ENCODE measurements around the gene ALLC. TPM values are rescaled to one million over a fixed set of nuclear protein-coding genes. Genes with fewer than 3 reads are reported as not detected.
"Not testable (repeated sequence)": the region's sequence is repeated elsewhere in the genome, so short reads cannot be mapped to it uniquely, and the experiment has no call there.

Gene ALLC
- total RNA-seq, 3 donors from 2014 or later, result 0.16 TPM; not detected in 2

GRCh38 chr2:3633982-3634595 is 23.9 kb upstream of the ALLC start:
- no peaks in the 10 kb centered on the region for H3K36me3 ChIP-seq
- no peak overlapping the region for H3K27ac ChIP-seq
- peak in 1 of 2 donors; percentile 24 for DNase-seq (ENCODE audit: low spot score in 2 of 2)
- intact Hi-C loops (cut with DNase I; ENCODE audit: low total_unique reads), result no loop called here
- no peaks in the 10 kb centered on the region for H3K27me3 ChIP-seq
- H3K4me1 ChIP-seq, result no peaks in the 10 kb centered on the region
- TF ChIP-seq POLR2A (IDR thresholded peaks at IDR 0.05) (no peak), CTCF (IDR thresholded peaks at IDR 0.05) (no peak)
- no peak overlapping the region for H3K4me3 ChIP-seq
- H3K9me3 ChIP-seq, result no peaks in the 10 kb centered on the region

DNA sequence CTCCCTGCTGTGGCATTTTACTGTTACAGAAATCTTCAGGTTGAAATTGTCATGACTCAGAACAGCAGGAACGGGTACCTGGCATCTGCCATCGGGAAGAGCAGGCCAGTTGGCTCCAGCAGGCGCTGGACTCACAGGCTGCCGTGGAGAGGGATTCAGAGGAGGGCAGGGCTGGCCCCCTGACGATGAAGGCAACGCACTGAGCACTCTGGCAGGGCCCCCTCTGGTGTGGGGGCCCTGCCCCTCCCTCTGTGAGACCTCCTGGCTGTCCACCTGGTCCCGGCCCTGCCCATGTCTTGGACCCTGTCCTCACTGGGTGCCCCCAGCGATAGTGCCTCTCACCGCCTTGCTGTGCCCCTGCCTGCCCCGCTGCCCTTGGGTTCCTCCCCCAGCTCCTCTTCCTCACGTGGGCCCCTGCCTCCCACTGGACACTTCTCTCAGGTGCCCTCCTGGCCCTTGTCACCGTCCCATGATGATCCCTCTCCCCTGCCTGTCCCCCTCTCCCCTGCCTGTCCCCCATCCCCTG is 23.3 kb upstream of the ALLC start:
- peak in 1 of 2 donors; percentile 39 for DNase-seq (ENCODE audit: low spot score in 2 of 2)
- intact Hi-C loops (cut with DNase I; ENCODE audit: low total_unique reads), result no loop called here
- Histone ChIP-seq H3K4me3 (no peak overlapping the region), H3K4me1 (no peaks in the 10 kb centered on the region), H3K36me3 (no peaks in the 10 kb centered on the region), H3K9me3 (no peaks in the 10 kb centered on the region), H3K27me3 (no peaks in the 10 kb centered on the region), H3K27ac (no peak overlapping the region)
- TF ChIP-seq POLR2A (IDR thresholded peaks at IDR 0.05), result no peak
- no peak for TF ChIP-seq CTCF (IDR thresholded peaks at IDR 0.05)
- no peak for TF ChIP-seq POLR2AphosphoS5 (IDR thresholded peaks at IDR 0.05)

DNA sequence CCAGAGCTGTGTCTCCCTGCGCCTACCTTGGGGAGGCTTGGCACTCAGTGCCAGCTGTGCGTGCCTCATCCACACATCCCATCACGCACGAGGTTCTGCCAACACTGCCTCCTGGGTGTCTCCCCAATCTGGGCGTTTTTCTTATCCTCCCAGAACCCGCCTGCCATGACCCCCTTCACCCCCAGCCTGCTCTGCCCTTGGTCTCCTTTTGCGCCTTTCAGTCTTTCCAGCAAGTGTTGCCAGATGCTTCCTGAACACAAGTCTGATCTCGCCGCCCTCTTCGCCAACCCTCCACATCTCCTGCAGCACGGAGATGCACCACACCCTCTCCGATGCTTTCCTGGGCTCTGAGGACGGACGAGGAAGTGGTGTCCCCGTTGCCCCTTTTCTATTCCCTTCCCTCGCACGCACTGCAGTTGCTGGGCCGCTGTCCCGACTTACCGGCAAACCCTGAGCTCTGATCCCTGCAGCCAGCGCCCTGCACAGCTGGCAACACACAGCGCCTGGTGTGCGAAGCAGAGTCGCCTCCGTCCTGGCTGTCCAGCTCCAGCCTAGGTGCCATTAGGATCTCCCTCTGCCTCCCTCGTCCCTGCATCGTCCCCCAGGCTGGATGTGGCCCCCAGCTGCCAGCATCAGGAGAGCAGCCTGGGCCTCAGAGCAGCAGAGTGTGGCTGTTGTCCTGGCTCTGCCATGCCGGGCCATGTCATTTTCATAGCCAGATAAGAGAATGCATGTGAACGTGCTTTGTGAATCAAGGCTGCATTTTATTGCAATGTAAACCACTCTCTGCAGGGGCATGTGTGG is 22.6 kb upstream of the ALLC start:
- no peaks in the 10 kb centered on the region for H3K36me3 ChIP-seq

DNA sequence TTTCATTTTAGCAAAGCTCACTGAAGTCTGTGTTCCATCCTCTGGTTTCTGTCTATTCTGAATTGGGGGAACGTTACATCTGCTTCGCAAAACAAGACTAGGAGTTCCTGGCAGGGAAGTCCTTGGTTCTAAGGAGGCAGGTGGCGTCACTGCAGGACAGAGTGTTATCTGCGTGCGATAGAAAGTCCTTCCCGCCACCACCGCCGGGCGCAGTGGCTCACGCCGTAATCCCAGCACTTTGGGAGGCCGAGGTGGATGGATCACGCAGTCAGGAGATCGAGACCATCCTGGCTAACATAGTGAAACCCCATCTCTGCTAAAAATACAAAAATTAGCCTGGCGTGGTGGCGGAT is 22.0 kb upstream of the ALLC start:
- H3K9me3 ChIP-seq; H3K27me3 ChIP-seq; intact Hi-C loops (cut with DNase I; ENCODE audit: low total_unique reads); H3K4me1 ChIP-seq; H3K27ac ChIP-seq; H3K36me3 ChIP-seq: not testable (repeated sequence)
- peak in 1 of 2 donors; percentile 25 for DNase-seq (ENCODE audit: low spot score in 2 of 2)
- peak overlapping the region in 1 of 3 donors; percentile 39 for H3K4me3 ChIP-seq

More for the DNA sequence above, 22.6 kb upstream of the ALLC start:
- Histone ChIP-seq H3K9me3 (no peaks in the 10 kb centered on the region), H3K4me3 (peak overlapping the region in 1 of 3 donors; percentile 39), H3K27me3 (no peaks in the 10 kb centered on the region), H3K4me1 (no peaks in the 10 kb centered on the region), H3K27ac (no peak overlapping the region)
- DNase-seq (ENCODE audit: low spot score in 2 of 2), result peak in 1 of 2 donors; percentile 37
- TF ChIP-seq CTCF (IDR thresholded peaks at IDR 0.05), result no peak
- no peak for TF ChIP-seq POLR2AphosphoS5 (IDR thresholded peaks at IDR 0.05)
- no peak for TF ChIP-seq POLR2A (IDR thresholded peaks at IDR 0.05)
- intact Hi-C loops (cut with DNase I; ENCODE audit: low total_unique reads), result no loop called here

DNA sequence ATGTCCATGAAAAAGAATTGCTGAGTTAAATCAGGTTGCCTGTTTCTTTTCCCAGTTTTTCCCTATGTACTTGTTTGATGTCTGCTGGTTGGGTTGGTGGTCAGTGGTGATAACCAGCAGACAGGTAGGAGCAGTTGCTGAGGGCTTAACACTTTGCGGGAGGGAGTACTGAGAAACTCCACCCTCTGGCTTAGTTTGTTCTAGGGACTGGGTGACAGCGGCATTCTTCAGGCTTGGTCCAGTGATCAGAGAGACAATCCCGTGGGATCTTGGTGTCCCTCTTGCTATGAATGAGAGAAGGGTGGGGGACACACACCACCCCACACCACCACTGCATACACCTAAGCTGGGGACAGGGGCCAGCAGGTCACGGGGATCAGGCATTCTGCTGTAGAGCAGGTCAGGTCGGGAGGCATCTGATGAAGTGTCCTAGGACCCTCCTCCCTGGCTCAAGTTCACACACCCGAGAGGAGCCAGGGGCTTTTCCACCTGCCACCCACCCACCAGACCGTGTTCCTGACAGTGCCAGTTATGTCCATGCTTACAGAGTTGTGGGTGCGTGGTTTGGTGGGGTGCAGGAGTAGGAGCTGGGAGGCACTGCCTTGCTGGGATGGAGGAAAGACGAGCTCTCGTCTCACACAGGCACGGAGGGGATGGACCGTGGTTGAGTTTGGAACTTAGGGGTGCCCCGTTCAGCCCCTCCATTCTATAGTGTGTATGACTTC is 21.3 kb upstream of the ALLC start:
- H3K27me3 ChIP-seq, result no peaks in the 10 kb centered on the region
- no peaks in the 10 kb centered on the region for H3K9me3 ChIP-seq
- no peak overlapping the region for H3K4me3 ChIP-seq
- no peaks in the 10 kb centered on the region for H3K36me3 ChIP-seq
- H3K27ac ChIP-seq, result no peak overlapping the region
- peak in 1 of 2 donors; percentile 47 for DNase-seq (ENCODE audit: low spot score in 2 of 2)
- no peak for TF ChIP-seq POLR2A (IDR thresholded peaks at IDR 0.05)
- TF ChIP-seq CTCF (IDR thresholded peaks at IDR 0.05), result no peak
- no peak for TF ChIP-seq POLR2AphosphoS5 (IDR thresholded peaks at IDR 0.05)
- intact Hi-C loops (cut with DNase I; ENCODE audit: low total_unique reads), result no loop called here
- H3K4me1 ChIP-seq, result no peaks in the 10 kb centered on the region
